HG02798 (cell line): Measurements from ENCODE around the gene ZMYND11.
"Not testable (repeated sequence)": the region's sequence is repeated elsewhere in the genome, so short reads cannot be mapped to it uniquely, and the experiment has no call there.

ENCODE experiments used
- ATAC-seq: cut with Tn5 transposase; IDR thresholded peaks from one replicate; pipeline ENCODE4 v1.9.1; 2021; ENCODE audit warnings: mild to moderate bottlenecking; ENCODE audit not compliant: unreplicated experiment, poor library complexity

The ZMYND11 gene

GRCh38 chr10:241451-241850 lies 106.2 kb downstream of the ZMYND11 start:
- ATAC-seq: no peak

- ATAC-seq: no peak
These were observed 106.8 kb downstream of the ZMYND11 start for GRCh38 chr10:241966-242643.

- no peak for ATAC-seq
These were observed 109.0 kb downstream of the ZMYND11 start for GRCh38 chr10:244227-244626.

- no peak for ATAC-seq
These were observed 111.2 kb downstream of the ZMYND11 start for GRCh38 chr10:246431-246830.

GRCh38 chr10:247480-247879 lies 112.2 kb downstream of the ZMYND11 start:
- ATAC-seq: no peak

GRCh38 chr10:248307-248706 lies 113.1 kb downstream of the ZMYND11 start:
- no peak for ATAC-seq

GRCh38 chr10:251982-252582 lies 116.8 kb downstream of the ZMYND11 start:
- ATAC-seq: no peak

- ATAC-seq: no peak
These were observed 125.7 kb downstream of the ZMYND11 start for GRCh38 chr10:260819-261429.

- not testable (repeated sequence) for ATAC-seq
These were observed 129.2 kb downstream of the ZMYND11 start for GRCh38 chr10:264160-265073.

GRCh38 chr10:265074-265440 lies 129.8 kb downstream of the ZMYND11 start:
- not testable (repeated sequence) for ATAC-seq

- ATAC-seq: not testable (repeated sequence)
These were observed 130.7 kb downstream of the ZMYND11 start for GRCh38 chr10:265816-266588.

- no peak for ATAC-seq
These were observed 131.7 kb downstream of the ZMYND11 start for GRCh38 chr10:266974-267425.

- no peak for ATAC-seq
These were observed 132.4 kb downstream of the ZMYND11 start for GRCh38 chr10:267705-268104.

GRCh38 chr10:269440-270074 lies 134.3 kb downstream of the ZMYND11 start:
- no peak for ATAC-seq

- no peak for ATAC-seq
These were observed 135.9 kb downstream of the ZMYND11 start for GRCh38 chr10:271201-271600.

GRCh38 chr10:271722-272121 lies 136.5 kb downstream of the ZMYND11 start:
- no peak for ATAC-seq

GRCh38 chr10:273088-273487 lies 137.8 kb downstream of the ZMYND11 start:
- ATAC-seq: no peak

- ATAC-seq: no peak
These were observed 139.6 kb downstream of the ZMYND11 start for GRCh38 chr10:274866-275265.

GRCh38 chr10:275680-276079 lies 140.4 kb downstream of the ZMYND11 start:
- no peak for ATAC-seq
